ENCODE data around the gene ABCA12.

DNA sequence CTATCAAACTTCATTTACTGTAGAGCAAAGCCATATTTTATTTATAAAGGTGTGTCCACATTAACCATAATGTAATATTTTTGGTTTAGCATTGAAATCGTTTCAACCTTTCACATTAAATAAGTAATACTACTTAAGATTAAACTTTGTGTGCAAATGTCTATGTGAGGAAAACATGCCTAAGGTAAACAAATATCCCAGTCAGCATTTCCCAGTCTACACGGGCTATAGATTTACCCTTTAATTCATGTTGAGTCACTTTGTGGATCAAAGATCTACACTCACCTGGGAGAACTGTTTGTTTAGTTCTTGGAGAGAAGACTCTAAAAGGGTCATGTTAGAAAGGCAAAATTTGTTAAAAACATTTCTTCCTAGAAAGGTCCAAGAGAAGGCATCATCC is 89.1 kb downstream of the ABCA12 start:
- no peak for TF ChIP-seq EP300 (IDR thresholded peaks at IDR 0.05)
- TF ChIP-seq, protein P1, sequence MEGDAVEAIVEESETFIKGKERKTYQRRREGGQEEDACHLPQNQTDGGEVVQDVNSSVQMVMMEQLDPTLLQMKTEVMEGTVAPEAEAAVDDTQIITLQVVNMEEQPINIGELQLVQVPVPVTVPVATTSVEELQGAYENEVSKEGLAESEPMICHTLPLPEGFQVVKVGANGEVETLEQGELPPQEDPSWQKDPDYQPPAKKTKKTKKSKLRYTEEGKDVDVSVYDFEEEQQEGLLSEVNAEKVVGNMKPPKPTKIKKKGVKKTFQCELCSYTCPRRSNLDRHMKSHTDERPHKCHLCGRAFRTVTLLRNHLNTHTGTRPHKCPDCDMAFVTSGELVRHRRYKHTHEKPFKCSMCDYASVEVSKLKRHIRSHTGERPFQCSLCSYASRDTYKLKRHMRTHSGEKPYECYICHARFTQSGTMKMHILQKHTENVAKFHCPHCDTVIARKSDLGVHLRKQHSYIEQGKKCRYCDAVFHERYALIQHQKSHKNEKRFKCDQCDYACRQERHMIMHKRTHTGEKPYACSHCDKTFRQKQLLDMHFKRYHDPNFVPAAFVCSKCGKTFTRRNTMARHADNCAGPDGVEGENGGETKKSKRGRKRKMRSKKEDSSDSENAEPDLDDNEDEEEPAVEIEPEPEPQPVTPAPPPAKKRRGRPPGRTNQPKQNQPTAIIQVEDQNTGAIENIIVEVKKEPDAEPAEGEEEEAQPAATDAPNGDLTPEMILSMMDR (IDR thresholded peaks at IDR 0.05), result no peak
- TF ChIP-seq POLR2AphosphoS5 (IDR thresholded peaks at IDR 0.05), result no peak

All from gastroesophageal sphincter (tissue), 3 donors.